GM12873 (cell line): Measurements from ENCODE around the gene TPO.

ENCODE experiments used
- CTCF ChIP-seq: IDR thresholded peaks from 2 replicates; pipeline ENCODE4 v1.5.1; 2012; ENCODE audit warnings: low read depth, mild to moderate bottlenecking, moderate library complexity, low read length, control low read depth; ENCODE audit not compliant: insufficient read depth; ENCODE audit errors: missing control alignments

Gene TPO

GRCh38 chr2:1407950-1408675, 5.2 kb upstream of the TPO start:
- no peak for TF ChIP-seq CTCF

GRCh38 chr2:1414121-1414520, 858 bp downstream of the TPO start:
- no peak for TF ChIP-seq CTCF

GRCh38 chr2:1415501-1415900, 2.2 kb downstream of the TPO start:
- TF ChIP-seq CTCF: no peak

GRCh38 chr2:1418566-1418965, 5.3 kb downstream of the TPO start:
- TF ChIP-seq CTCF: no peak

GRCh38 chr2:1420746-1421480, 7.7 kb downstream of the TPO start:
- no peak for TF ChIP-seq CTCF

GRCh38 chr2:1421731-1422130, 8.5 kb downstream of the TPO start:
- TF ChIP-seq CTCF: no peak

- no peak for TF ChIP-seq CTCF
Observed at GRCh38 chr2:1422131-1422530, 8.9 kb downstream of the TPO start.
